ENCODE measurements around the gene PEX11G.
"Not testable (repeated sequence)": the region's sequence is repeated elsewhere in the genome, so short reads cannot be mapped to it uniquely, and the experiment has no call there.

The PEX11G gene

GRCh38 chr19:7447648-7448047 lies 41.2 kb downstream of the PEX11G start:
- no peak overlapping the region for H3K27ac Mint-ChIP-seq
- H3K9me3 Mint-ChIP-seq = peaks cover 5% of the 10 kb centered on the region
- H3K27me3 Mint-ChIP-seq = no peaks in the 10 kb centered on the region
- H3K4me1 Mint-ChIP-seq (ENCODE audit: low read depth) = no peaks in the 10 kb centered on the region
- H3K4me3 Mint-ChIP-seq = no peak overlapping the region
- H3K36me3 Mint-ChIP-seq (ENCODE audit: low read depth) = peaks cover 36% of the 10 kb centered on the region

DNA sequence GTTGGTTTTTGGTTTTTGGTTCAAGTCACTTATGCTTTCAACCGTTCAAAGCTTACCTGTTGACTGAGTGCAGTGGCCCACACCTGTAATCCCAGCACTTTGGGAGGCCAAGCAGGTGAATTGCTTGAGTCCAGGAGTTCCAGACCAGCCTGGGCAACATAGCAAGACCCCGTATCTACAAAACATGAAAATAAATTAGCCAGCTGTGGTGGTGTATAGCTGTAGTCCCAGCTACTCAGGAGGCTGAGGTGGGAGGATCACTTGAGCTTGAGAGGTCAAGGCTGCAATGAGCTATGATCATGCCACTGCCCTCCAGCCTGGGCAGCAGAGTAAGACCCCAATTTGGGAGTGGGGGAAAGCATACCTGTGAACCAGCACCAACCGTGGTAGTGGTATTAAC lies 43.7 kb downstream of the PEX11G start:
- Mint-ChIP-seq H3K36me3 (ENCODE audit: low read depth) (peaks cover 37% of the 10 kb centered on the region), H3K27ac (peak overlapping the region; percentile 31)

GRCh38 chr19:7444042-7444441 lies 44.8 kb downstream of the PEX11G start:
- no peaks in the 10 kb centered on the region for H3K9me3 Mint-ChIP-seq
- no peaks in the 10 kb centered on the region for H3K4me1 Mint-ChIP-seq (ENCODE audit: low read depth)
- peaks cover 34% of the 10 kb centered on the region for H3K36me3 Mint-ChIP-seq (ENCODE audit: low read depth)
- no peaks in the 10 kb centered on the region for H3K27me3 Mint-ChIP-seq
- H3K27ac Mint-ChIP-seq = no peak overlapping the region
- H3K4me3 Mint-ChIP-seq = no peak overlapping the region

More for the DNA sequence above, 43.7 kb downstream of the PEX11G start:
- Mint-ChIP-seq H3K9me3 (no peaks in the 10 kb centered on the region), H3K4me1 (ENCODE audit: low read depth) (no peaks in the 10 kb centered on the region), H3K4me3 (no peak overlapping the region), H3K27me3 (no peaks in the 10 kb centered on the region)

- peaks cover 26% of the 10 kb centered on the region for H3K36me3 Mint-ChIP-seq (ENCODE audit: low read depth)
- H3K27ac Mint-ChIP-seq = no peak overlapping the region
Measured at GRCh38 chr19:7442423-7442822, 46.4 kb downstream of the PEX11G start.

DNA sequence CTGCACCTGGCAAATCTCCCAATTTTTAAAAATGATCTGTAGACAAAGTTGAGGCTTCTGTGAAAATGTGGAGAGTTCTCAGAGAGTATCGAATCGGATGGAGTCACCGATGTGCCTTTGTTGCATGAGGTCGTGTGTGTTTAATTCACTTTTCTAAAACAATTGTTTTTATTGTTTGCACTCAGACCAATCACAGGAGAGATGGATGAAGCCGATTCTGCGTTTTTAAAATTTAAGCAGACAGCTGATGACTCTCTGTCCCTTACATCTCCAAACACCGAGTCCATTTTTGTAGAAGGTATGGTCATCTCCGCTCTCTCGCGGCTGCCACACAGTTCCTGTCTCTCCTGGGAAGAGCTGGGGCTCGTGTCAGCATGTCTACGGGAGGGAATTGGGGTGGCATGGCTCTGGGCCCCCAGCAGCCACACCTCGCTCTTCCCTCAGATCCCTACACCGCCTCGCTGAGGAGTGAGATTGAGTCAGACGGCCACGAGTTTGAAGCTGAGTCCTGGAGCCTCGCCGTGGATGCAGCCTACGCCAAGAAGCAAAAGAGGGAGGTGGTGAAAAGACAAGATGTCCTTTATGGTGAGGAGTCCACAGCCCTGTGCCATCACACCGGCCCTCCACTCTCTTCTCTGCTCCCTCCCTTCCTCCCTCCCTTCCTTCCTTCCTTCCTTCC lies 47.2 kb downstream of the PEX11G start:
- no peaks in the 10 kb centered on the region for H3K27me3 Mint-ChIP-seq
- peak overlapping the region; percentile 71 for H3K27ac Mint-ChIP-seq
- peaks cover 4% of the 10 kb centered on the region for H3K4me1 Mint-ChIP-seq (ENCODE audit: low read depth)
- H3K4me3 Mint-ChIP-seq = no peak overlapping the region
- peaks cover 21% of the 10 kb centered on the region for H3K36me3 Mint-ChIP-seq (ENCODE audit: low read depth)
- H3K9me3 Mint-ChIP-seq = no peaks in the 10 kb centered on the region

More at GRCh38 chr19:7442423-7442822, 46.4 kb downstream of the PEX11G start:
- no peaks in the 10 kb centered on the region for H3K9me3 Mint-ChIP-seq
- no peak overlapping the region for H3K4me3 Mint-ChIP-seq
- H3K27me3 Mint-ChIP-seq = no peaks in the 10 kb centered on the region
- no peaks in the 10 kb centered on the region for H3K4me1 Mint-ChIP-seq (ENCODE audit: low read depth)

- Mint-ChIP-seq H3K36me3 (ENCODE audit: low read depth) (peaks cover 18% of the 10 kb centered on the region), H3K27ac (no peak overlapping the region), H3K4me1 (ENCODE audit: low read depth) (peaks cover 7% of the 10 kb centered on the region), H3K4me3 (no peak overlapping the region), H3K27me3 (no peaks in the 10 kb centered on the region), H3K9me3 (no peaks in the 10 kb centered on the region)
Measured at GRCh38 chr19:7440188-7440975, 48.5 kb downstream of the PEX11G start.

DNA sequence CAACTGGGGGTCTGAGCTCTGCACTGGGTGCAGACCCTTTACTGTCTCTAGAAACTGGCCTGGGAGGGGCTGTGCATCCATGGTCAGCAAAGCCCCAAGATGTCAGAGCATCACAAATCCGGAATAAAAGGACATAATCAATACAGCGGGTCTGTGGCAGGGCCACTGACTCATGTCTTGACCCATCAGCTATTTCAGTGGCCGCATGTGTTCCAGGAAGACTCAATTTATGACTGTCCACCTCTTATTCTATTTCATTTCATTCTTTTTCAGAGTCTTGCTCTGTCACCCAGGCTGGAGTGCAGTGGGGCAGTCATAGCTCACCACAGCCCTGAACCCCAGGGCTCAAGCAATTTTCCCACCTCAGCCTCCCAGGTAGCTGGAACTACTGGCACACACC lies 53.2 kb downstream of the PEX11G start:
- peaks cover 12% of the 10 kb centered on the region for H3K4me1 Mint-ChIP-seq (ENCODE audit: low read depth)
- peaks cover 5% of the 10 kb centered on the region for H3K36me3 Mint-ChIP-seq (ENCODE audit: low read depth)
- no peak overlapping the region for H3K4me3 Mint-ChIP-seq
- H3K27me3 Mint-ChIP-seq = no peaks in the 10 kb centered on the region
- no peaks in the 10 kb centered on the region for H3K9me3 Mint-ChIP-seq
- H3K27ac Mint-ChIP-seq = peak overlapping the region; percentile 75

DNA sequence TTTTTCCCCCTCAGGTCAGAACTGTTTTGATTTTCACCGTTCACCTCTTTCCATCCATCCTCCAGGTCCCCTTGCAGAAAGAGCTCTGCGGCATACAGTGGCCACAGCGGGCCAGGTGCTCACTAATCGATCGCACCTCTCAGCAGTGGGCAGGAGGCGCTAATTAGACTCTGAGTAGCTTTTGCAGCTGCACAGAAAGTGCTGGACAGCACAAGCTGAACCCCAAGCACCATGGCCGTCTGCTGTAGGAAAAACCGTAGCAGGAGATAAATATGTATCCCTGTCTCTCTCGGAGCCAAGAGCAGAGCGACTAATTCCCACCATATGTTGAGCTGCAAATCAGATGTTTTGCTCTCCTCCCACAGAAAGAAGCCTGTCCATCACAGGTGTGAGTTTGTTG lies 54.4 kb downstream of the PEX11G start:
- Mint-ChIP-seq H3K4me1 (ENCODE audit: low read depth) (peaks cover 12% of the 10 kb centered on the region), H3K36me3 (ENCODE audit: low read depth) (peaks cover 5% of the 10 kb centered on the region), H3K27ac (peak overlapping the region; percentile 75), H3K9me3 (no peaks in the 10 kb centered on the region), H3K27me3 (no peaks in the 10 kb centered on the region), H3K4me3 (no peak overlapping the region)

GRCh38 chr19:7433456-7433855 lies 55.4 kb downstream of the PEX11G start:
- H3K4me1 Mint-ChIP-seq (ENCODE audit: low read depth) = peaks cover 19% of the 10 kb centered on the region
- H3K4me3 Mint-ChIP-seq; H3K27ac Mint-ChIP-seq; H3K9me3 Mint-ChIP-seq; H3K36me3 Mint-ChIP-seq (ENCODE audit: low read depth); H3K27me3 Mint-ChIP-seq: not testable (repeated sequence)

DNA sequence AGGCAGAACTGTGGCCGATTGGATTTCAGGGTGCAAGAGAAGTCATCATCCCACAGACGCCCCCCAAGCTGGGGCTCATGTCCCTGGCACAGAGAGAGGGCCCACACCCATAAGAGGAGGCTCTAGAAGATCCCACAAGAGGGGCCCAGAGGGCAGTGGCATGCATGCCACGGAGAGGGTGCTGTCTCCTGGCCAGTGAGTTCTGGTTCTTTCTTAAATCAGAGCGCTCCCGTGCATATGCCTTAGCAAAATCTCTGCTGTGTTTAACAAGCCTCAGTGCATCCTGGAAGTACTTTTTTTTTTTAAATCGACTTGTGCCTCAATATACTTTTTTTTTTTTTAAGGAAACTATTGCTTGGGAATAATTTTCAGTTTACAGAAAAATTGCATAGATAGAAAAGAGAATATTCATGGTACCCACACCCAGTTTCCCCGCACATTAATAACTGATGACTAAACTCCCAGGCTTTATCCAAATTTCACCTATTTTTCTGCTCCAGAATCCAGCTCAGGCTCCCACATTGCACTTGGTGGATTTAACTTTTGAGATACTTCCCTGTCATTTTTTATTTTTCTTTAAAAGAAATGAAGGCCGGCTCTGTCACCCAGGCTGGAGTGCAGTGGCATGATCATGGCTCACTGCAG lies 59.1 kb downstream of the PEX11G start:
- no peaks in the 10 kb centered on the region for H3K9me3 Mint-ChIP-seq
- peaks cover 6% of the 10 kb centered on the region for H3K36me3 Mint-ChIP-seq (ENCODE audit: low read depth)
- no peaks in the 10 kb centered on the region for H3K27me3 Mint-ChIP-seq
- peaks cover 49% of the 10 kb centered on the region for H3K4me1 Mint-ChIP-seq (ENCODE audit: low read depth)
- no peak overlapping the region for H3K4me3 Mint-ChIP-seq
- no peak overlapping the region for H3K27ac Mint-ChIP-seq

- H3K27me3 Mint-ChIP-seq = no peaks in the 10 kb centered on the region
- H3K27ac Mint-ChIP-seq = peak overlapping the region; percentile 89
- no peak overlapping the region for H3K4me3 Mint-ChIP-seq
- no peaks in the 10 kb centered on the region for H3K9me3 Mint-ChIP-seq
- H3K4me1 Mint-ChIP-seq (ENCODE audit: low read depth) = peaks cover 50% of the 10 kb centered on the region
- peaks cover 6% of the 10 kb centered on the region for H3K36me3 Mint-ChIP-seq (ENCODE audit: low read depth)
Measured at GRCh38 chr19:7428651-7429113, 60.2 kb downstream of the PEX11G start.

DNA sequence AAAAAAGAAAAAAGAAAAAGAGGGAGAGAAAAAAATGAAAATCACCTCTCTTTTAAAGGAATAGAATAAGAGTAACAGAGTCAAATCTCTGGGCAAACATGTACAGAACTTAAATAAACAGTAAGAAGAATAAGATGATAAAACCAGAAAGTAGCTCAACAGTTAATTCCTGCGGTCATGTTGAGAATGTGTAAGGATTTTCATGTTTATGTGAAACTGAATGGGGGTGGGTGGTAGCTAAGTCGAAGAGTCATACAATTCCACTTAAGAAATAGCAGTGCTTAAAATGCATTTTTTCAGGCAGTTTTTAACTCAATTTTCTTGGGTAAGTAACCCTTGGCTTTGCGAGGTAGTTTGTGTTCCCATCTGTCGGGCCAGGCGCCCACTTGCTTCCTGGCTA lies 60.9 kb downstream of the PEX11G start:
- Mint-ChIP-seq H3K4me1 (ENCODE audit: low read depth) (peaks cover 50% of the 10 kb centered on the region), H3K27ac (peak overlapping the region; percentile 89), H3K9me3 (no peaks in the 10 kb centered on the region), H3K27me3 (no peaks in the 10 kb centered on the region), H3K36me3 (ENCODE audit: low read depth) (peaks cover 6% of the 10 kb centered on the region), H3K4me3 (peak overlapping the region; percentile 30)

DNA sequence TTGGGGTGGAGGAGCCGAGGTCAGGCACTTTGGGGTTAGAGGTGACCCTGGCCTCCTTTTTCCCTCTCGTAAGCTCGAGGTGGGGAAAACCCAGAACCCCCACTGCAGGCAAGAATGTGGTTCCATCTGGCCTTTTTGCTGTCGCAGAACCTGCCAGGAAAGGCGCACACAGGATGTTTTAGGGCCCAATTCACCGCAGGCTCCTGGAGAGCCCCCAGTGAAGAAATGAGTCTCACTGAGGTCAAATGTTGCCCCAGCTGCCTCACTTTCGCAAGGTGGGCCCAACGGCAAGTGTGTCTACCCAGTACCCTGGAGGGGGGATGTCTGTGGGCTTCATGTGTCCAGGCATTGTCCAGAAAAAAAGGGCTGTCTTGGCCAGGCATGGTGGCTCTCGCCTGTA lies 61.8 kb downstream of the PEX11G start:
- Mint-ChIP-seq H3K27ac (peak overlapping the region; percentile 89), H3K4me3 (peak overlapping the region; percentile 48), H3K36me3 (ENCODE audit: low read depth) (peaks cover 13% of the 10 kb centered on the region), H3K4me1 (ENCODE audit: low read depth) (peaks cover 48% of the 10 kb centered on the region), H3K27me3 (no peaks in the 10 kb centered on the region), H3K9me3 (no peaks in the 10 kb centered on the region)

Measured in stimulated activated naive CD8-positive, alpha-beta T cell treated with anti-CD3 and anti-CD28 coated beads, Interleukin-15, Interleukin-2, amounts not matched to agents 100 ng/mL and 50 ng/mL, for 24 hours (primary cell).